Measurements from ENCODE around the gene PAXX. TPM values are rescaled to one million over a fixed set of nuclear protein-coding genes. Genes with fewer than 3 reads are reported as not detected.

The PAXX gene
- total RNA-seq, 1 experiment from 2014 or later: 89.0 TPM

GRCh38 chr9:136982232-136983051 is 9.8 kb upstream of the PAXX start, which contains the start of gene LCNL1:
Gene LCNL1 (plus strand): TSS chr9:136982993. CDS start chr9:136983587, 594 bp downstream.
- no peaks in the 10 kb centered on the region for H3K27me3 ChIP-seq (ENCODE audit: insufficient read depth, low read length)
- intact Hi-C loops (cut with micrococcal nuclease): no loop called here
- no peaks in the 10 kb centered on the region for H3K9me3 ChIP-seq (ENCODE audit: control insufficient read depth in 1 of 2, insufficient read depth in 1 of 2, low read depth in 1 of 2, low read length in 2 of 2)
- DNase-seq (ENCODE audit: low read depth, low spot score) (no peak), ATAC-seq (no peak)
- CTCF ChIA-PET: no interaction called here
- no peaks in the 10 kb centered on the region for H3K9me2 ChIP-seq (ENCODE audit: insufficient read depth)
- no peak for TF ChIP-seq TCF7L2 (IDR thresholded peaks at IDR 0.05; ENCODE audit: borderline replicate concordance, extremely low read depth, insufficient read depth, insufficient read length)
- TF ChIP-seq YY1 (IDR thresholded peaks at IDR 0.05; ENCODE audit: extremely low read depth, insufficient replicate concordance, low read depth, low read length): no peak
- TF ChIP-seq POLR2AphosphoS5 (IDR thresholded peaks at IDR 0.05; ENCODE audit: low read depth, low read length): no peak
- TF ChIP-seq EGR1 (IDR thresholded peaks at IDR 0.05; ENCODE audit: low read depth): no peak
- TF ChIP-seq JUND (IDR thresholded peaks at IDR 0.05): no peak
- TF ChIP-seq MAX (IDR thresholded peaks at IDR 0.05): no peak
- POLR2A ChIA-PET: interaction anchor here (1.0 to 1.3 kb wide), 2 partner anchors 9 to 104 kb away, joined by 3 read pairs; no protein-coding TSS in a partner anchor
- no peak within 1 kb of the TSS for H3K27ac ChIP-seq (ENCODE audit: low read depth, low read length)
- no peak within 1 kb of the TSS for H3K4me3 ChIP-seq (replicated peaks in 1 of 2; ENCODE audit: low read depth in 1 of 2, low read length in 2 of 2)
- no peaks in the 10 kb centered on the region for H4K20me1 ChIP-seq (ENCODE audit: insufficient read depth)
- no peak within 1 kb of the TSS for H3K9ac ChIP-seq (ENCODE audit: low read length)
- RAD21 ChIA-PET (ENCODE audit: low non-redundant PET in 1 of 2, low total read pairs in 2 of 2, uncharacterized antibody in 2 of 2, unreplicated experiment in 2 of 2): no interaction called here
- H3K4me2 ChIP-seq (ENCODE audit: low read length): no peak within 1 kb of the TSS
- BruUV-seq (replicated peaks): no TSS peak
- peaks cover 0 to 13% of the 10 kb centered on the region in 2 experiments; a peak in 2 of 4 replicates for H3K4me1 ChIP-seq (ENCODE audit: control insufficient read depth in 1 of 2, insufficient read depth in 2 of 2, low read length in 2 of 2)
- H3K79me2 ChIP-seq (ENCODE audit: insufficient read depth, low read length): no peaks in the 10 kb centered on the region
- H3K36me3 ChIP-seq (ENCODE audit: control insufficient read depth in 1 of 2, insufficient read depth in 2 of 2, low read length in 2 of 2): no peaks in the 10 kb centered on the region
- no peak within 1 kb of the TSS for H2AFZ ChIP-seq (ENCODE audit: low read depth, low read length, poor library complexity, severe bottlenecking)

DNA sequence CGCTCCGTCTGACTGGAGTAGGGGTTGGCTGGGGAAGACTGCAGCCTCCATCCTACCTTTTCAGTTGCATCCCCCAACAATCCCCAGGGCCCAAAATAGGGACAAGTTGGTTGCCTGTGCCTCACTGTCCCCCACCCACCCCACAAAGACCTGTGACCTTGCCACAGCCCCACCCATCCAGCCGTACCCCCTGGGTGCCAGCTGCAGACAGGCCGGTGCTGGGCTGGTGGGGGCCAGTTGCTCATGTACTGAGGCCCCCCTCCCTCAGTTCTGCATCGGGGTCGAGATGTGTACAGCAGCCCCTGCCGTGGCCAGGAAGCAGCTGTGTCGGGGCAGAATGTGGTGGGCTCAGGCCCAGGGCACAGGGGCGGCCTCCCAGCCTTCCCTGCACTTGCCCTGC is 9.1 kb upstream of the PAXX start:
- H3K9ac ChIP-seq (ENCODE audit: low read length): no peak overlapping the region
- ChIA-PET RAD21 (ENCODE audit: low non-redundant PET in 1 of 2, low total read pairs in 2 of 2, uncharacterized antibody in 2 of 2, unreplicated experiment in 2 of 2) (no interaction called here), CTCF (no interaction called here), POLR2A (no interaction called here)
- no peaks in the 10 kb centered on the region for H3K79me2 ChIP-seq (ENCODE audit: insufficient read depth, low read length)
- TF ChIP-seq YY1 (IDR thresholded peaks at IDR 0.05; ENCODE audit: extremely low read depth, insufficient replicate concordance, low read depth, low read length) (no peak), FOSL1 (IDR thresholded peaks at IDR 0.05; ENCODE audit: low read depth) (no peak), SP1 (IDR thresholded peaks at IDR 0.05; ENCODE audit: low read depth) (no peak), MAX (IDR thresholded peaks at IDR 0.05) (no peak), ZFX (IDR thresholded peaks at IDR 0.05) (no peak), REST (IDR thresholded peaks at IDR 0.05; ENCODE audit: low read depth) (no peak), ATF3 (IDR thresholded peaks at IDR 0.05) (no peak)
- TF ChIP-seq, protein P1, sequence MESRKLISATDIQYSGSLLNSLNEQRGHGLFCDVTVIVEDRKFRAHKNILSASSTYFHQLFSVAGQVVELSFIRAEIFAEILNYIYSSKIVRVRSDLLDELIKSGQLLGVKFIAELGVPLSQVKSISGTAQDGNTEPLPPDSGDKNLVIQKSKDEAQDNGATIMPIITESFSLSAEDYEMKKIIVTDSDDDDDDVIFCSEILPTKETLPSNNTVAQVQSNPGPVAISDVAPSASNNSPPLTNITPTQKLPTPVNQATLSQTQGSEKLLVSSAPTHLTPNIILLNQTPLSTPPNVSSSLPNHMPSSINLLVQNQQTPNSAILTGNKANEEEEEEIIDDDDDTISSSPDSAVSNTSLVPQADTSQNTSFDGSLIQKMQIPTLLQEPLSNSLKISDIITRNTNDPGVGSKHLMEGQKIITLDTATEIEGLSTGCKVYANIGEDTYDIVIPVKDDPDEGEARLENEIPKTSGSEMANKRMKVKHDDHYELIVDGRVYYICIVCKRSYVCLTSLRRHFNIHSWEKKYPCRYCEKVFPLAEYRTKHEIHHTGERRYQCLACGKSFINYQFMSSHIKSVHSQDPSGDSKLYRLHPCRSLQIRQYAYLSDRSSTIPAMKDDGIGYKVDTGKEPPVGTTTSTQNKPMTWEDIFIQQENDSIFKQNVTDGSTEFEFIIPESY (IDR thresholded peaks at IDR 0.05; ENCODE audit: extremely low read depth, insufficient replicate concordance, low read length): no peak
- H3K9me3 ChIP-seq (ENCODE audit: control insufficient read depth in 1 of 2, insufficient read depth in 1 of 2, low read depth in 1 of 2, low read length in 2 of 2): no peaks in the 10 kb centered on the region
- H3K27ac ChIP-seq (ENCODE audit: low read depth, low read length): no peak overlapping the region
- no peak overlapping the region for H3K4me2 ChIP-seq (ENCODE audit: low read length)
- no peak overlapping the region for H2AFZ ChIP-seq (ENCODE audit: low read depth, low read length, poor library complexity, severe bottlenecking)
- H3K27me3 ChIP-seq (ENCODE audit: insufficient read depth, low read length): no peaks in the 10 kb centered on the region
- no TSS peak for BruUV-seq (replicated peaks)
- ATAC-seq: no peak
- no peaks in the 10 kb centered on the region for H4K20me1 ChIP-seq (ENCODE audit: insufficient read depth)
- DNase-seq (ENCODE audit: low read depth, low spot score): no peak
- no peaks in the 10 kb centered on the region for H3K36me3 ChIP-seq (ENCODE audit: control insufficient read depth in 1 of 2, insufficient read depth in 2 of 2, low read length in 2 of 2)
- no peak overlapping the region for H3K4me3 ChIP-seq (replicated peaks in 1 of 2; ENCODE audit: low read depth in 1 of 2, low read length in 2 of 2)
- H3K9me2 ChIP-seq (ENCODE audit: insufficient read depth): no peaks in the 10 kb centered on the region
- intact Hi-C loops (cut with micrococcal nuclease): no loop called here
- peaks cover 0 to 6% of the 10 kb centered on the region in 2 experiments; a peak in 1 of 4 replicates for H3K4me1 ChIP-seq (ENCODE audit: control insufficient read depth in 1 of 2, insufficient read depth in 2 of 2, low read length in 2 of 2)

Measured in HCT116 (cell line).